Natural killer cell (primary cell): ENCODE measurements around the gene PRSS58. TPM values are rescaled to one million over a fixed set of nuclear protein-coding genes. Genes with fewer than 3 reads are reported as not detected.

Experiments used
- ATAC-seq, 3 donors: fragments of 150-1000 bp in 2 of 3; fragments of 200-7000 bp in 1 of 3; cut with Tn5 transposase; 1 replicate in 1 of 3; 2 replicates in 2 of 3; pipeline ENCODE4 v1.10.0; 2021; ENCODE audit warnings: mild to moderate bottlenecking in 2 of 3, moderate library complexity in 2 of 3
- DNase-seq, 2 donors: peaks; one replicate each; pipeline versions ENCODE4 v3.0.0 to v3.0.0-alpha.2; 2013 to 2021; ENCODE audit warnings: mixed read lengths in 1 of 2
- H3K27ac ChIP-seq: one replicate; pipeline ENCODE4 v1.5.1; 2013; ENCODE audit warnings: mild to moderate bottlenecking, low read length
- H3K27me3 ChIP-seq: one replicate; pipeline ENCODE4 v1.6.1; 2013; ENCODE audit warnings: low read length; ENCODE audit not compliant: control insufficient read depth, insufficient read depth
- H3K36me3 ChIP-seq: one replicate; pipeline ENCODE4 v1.6.1; 2013; ENCODE audit warnings: low read length; ENCODE audit not compliant: control insufficient read depth, insufficient read depth
- H3K4me1 ChIP-seq: one replicate; pipeline ENCODE4 v1.6.1; 2013; ENCODE audit warnings: low read length; ENCODE audit not compliant: control insufficient read depth, insufficient read depth
- H3K4me3 ChIP-seq: one replicate; pipeline ENCODE4 v1.5.1; 2013; ENCODE audit warnings: low read length
- H3K9me3 ChIP-seq: one replicate; pipeline ENCODE4 v1.6.1; 2013; ENCODE audit warnings: low read length; ENCODE audit not compliant: control insufficient read depth, insufficient read depth
- H3K27ac Mint-ChIP-seq, 2 donors: one replicate each; pipeline ENCODE4 v1.8.0; 2022; ENCODE audit warnings: mild to moderate bottlenecking in 2 of 2, mixed read lengths in 2 of 2, moderate library complexity in 1 of 2
- H3K27me3 Mint-ChIP-seq, 2 donors: one replicate each; pipeline ENCODE4 v1.8.0; 2022; ENCODE audit warnings: low read depth in 2 of 2, mixed read lengths in 2 of 2
- H3K36me3 Mint-ChIP-seq: one replicate; pipeline ENCODE4 v1.8.0; 2022; ENCODE audit warnings: mixed read lengths
- H3K4me1 Mint-ChIP-seq, 2 donors: one replicate each; pipeline ENCODE4 v1.8.0; 2022; ENCODE audit warnings: mixed read lengths in 2 of 2
- H3K4me3 Mint-ChIP-seq: one replicate; pipeline ENCODE4 v1.8.0; 2022; ENCODE audit warnings: mild to moderate bottlenecking, moderate library complexity, mixed read lengths
- H3K9me3 Mint-ChIP-seq, 2 donors: one replicate each; pipeline ENCODE4 v1.8.0; 2022; ENCODE audit warnings: mixed read lengths in 2 of 2
- WGBS: methylation state at CpG from one replicate; pipeline ENCODE4 v1.1.7; 2013; ENCODE audit warnings: missing lambda C conversion rate; ENCODE audit not compliant: insufficient coverage; 5-methylcytosine and 5-hydroxymethylcytosine counted together
- intact Hi-C: fragments of 100-400 bp; cut with micrococcal nuclease; formaldehyde crosslinking; loops from one replicate; pipeline ENCODE4 v1.14.2; 2022
- total RNA-seq, 4 donors: library from RNA; stranded (reverse); fragments of 120-200 nt in 1 of 4; gene quantifications; one replicate each; pipeline versions ENCODE4 v1.2.3 to v1.2.4, GENCODE V29; 2013 to 2022
- TF ChIP-seq, protein P1 (sequence below): fragments of 200-600 bp; IDR thresholded peaks from one replicate; pipeline ENCODE4 v1.8.0; 2022; ENCODE audit warnings: antibody characterized with exemption

The PRSS58 gene
- total RNA-seq, 3 donors from 2014 or later (not counting 1 experiment from before 2014, with no cell fraction given), result not detected

DNA sequence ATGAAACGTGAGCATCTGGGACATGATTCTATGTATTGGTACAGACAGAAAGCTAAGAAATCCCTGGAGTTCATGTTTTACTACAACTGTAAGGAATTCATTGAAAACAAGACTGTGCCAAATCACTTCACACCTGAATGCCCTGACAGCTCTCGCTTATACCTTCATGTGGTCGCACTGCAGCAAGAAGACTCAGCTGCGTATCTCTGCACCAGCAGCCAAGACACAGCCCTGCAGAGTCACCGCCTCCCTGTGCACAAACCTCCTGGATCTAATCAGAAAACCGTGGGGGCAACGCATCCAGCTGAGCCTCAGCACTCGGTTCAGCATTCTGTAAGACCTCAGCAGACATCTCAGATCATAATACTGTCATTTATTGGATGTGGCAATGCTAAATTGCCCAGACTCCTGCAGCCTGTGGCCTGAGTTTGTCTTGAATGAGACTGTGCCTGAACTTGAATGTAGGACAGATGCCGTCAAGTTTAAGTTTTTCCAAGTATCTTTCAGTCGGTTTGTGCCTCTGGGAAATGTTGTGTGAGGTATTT lies 41.5 kb upstream of the PRSS58 start:
- H3K4me3 Mint-ChIP-seq, result no peak overlapping the region
- TF ChIP-seq, protein P1, sequence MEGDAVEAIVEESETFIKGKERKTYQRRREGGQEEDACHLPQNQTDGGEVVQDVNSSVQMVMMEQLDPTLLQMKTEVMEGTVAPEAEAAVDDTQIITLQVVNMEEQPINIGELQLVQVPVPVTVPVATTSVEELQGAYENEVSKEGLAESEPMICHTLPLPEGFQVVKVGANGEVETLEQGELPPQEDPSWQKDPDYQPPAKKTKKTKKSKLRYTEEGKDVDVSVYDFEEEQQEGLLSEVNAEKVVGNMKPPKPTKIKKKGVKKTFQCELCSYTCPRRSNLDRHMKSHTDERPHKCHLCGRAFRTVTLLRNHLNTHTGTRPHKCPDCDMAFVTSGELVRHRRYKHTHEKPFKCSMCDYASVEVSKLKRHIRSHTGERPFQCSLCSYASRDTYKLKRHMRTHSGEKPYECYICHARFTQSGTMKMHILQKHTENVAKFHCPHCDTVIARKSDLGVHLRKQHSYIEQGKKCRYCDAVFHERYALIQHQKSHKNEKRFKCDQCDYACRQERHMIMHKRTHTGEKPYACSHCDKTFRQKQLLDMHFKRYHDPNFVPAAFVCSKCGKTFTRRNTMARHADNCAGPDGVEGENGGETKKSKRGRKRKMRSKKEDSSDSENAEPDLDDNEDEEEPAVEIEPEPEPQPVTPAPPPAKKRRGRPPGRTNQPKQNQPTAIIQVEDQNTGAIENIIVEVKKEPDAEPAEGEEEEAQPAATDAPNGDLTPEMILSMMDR, result no peak
- Histone ChIP-seq H3K27me3 (no peaks in the 10 kb centered on the region), H3K27ac (no peak overlapping the region), H3K4me3 (no peak overlapping the region), H3K36me3 (no peaks in the 10 kb centered on the region), H3K9me3 (no peaks in the 10 kb centered on the region), H3K4me1 (no peaks in the 10 kb centered on the region)
- H3K9me3 Mint-ChIP-seq, result no peaks in the 10 kb centered on the region
- peaks cover 27 to 32% of the 10 kb centered on the region in 2 donors for H3K27me3 Mint-ChIP-seq
- intact Hi-C loops, result no loop called here
- DNase-seq (peak in 1 of 2 donors; percentile 28), ATAC-seq (no peak)
- H3K36me3 Mint-ChIP-seq, result no peaks in the 10 kb centered on the region
- H3K27ac Mint-ChIP-seq, result no peak overlapping the region
- 58% methylated on average over 9 of the region's 10 CpGs for WGBS
- peaks cover 9 to 15% of the 10 kb centered on the region in 2 donors for H3K4me1 Mint-ChIP-seq

DNA sequence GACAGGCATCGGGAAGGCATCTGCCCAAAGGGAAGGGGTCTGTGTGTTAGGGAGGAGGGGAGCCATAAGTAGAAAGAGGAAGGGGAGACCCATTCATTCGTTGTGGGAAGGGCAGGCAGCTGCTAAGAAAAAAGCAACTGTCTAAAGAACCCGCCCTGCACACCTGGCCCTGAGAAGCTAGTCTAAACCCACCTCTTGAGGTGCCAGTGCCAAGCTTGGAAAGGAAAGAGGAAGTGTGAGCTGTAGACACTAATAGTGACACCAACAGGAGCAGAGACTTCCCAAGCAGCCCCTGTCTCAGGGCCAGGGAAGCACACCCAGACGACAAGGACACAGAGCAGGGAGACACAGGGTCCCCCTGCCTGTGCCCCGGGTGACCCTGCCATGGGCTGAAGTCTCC lies 40.8 kb upstream of the PRSS58 start:
- H3K4me1 ChIP-seq, result no peaks in the 10 kb centered on the region

DNA sequence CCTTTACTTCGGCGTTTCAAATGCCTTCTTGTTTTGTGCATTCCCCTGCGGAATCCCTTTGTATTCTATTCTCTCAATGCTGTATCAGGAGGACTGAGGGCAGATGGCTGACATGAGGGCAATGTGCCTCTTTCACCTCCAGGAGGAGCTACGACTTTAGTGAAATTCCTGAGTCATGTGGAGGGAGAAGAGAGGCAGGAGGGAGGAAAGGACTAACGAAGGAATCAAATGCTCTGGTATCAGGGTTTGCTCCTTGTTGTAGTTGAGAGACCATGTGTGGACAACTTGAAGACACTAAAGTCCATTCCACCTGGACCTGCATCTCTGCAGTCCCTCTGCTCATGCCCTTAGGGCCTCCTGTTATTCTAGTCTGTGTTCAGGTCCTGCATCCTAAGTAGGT lies 40.2 kb upstream of the PRSS58 start:
- Mint-ChIP-seq H3K27ac (no peak overlapping the region), H3K9me3 (no peaks in the 10 kb centered on the region), H3K27me3 (peaks cover 21 to 36% of the 10 kb centered on the region in 2 donors), H3K4me1 (peaks cover 4 to 9% of the 10 kb centered on the region in 2 donors), H3K36me3 (no peaks in the 10 kb centered on the region), H3K4me3 (no peak overlapping the region)
- no peaks in the 10 kb centered on the region for H3K27me3 ChIP-seq
- H3K4me1 ChIP-seq, result no peaks in the 10 kb centered on the region
- no peaks in the 10 kb centered on the region for H3K36me3 ChIP-seq
- DNase-seq, result peak in 1 of 2 donors; percentile 41
- no peak for ATAC-seq
- H3K4me3 ChIP-seq, result no peak overlapping the region
- TF ChIP-seq, protein P1, result no peak
- H3K27ac ChIP-seq, result no peak overlapping the region
- intact Hi-C loops, result no loop called here
- H3K9me3 ChIP-seq, result no peaks in the 10 kb centered on the region
- 61% methylated on average over 5 of the region's 5 CpGs for WGBS

More for the DNA sequence above, 40.8 kb upstream of the PRSS58 start:
- no peaks in the 10 kb centered on the region for H3K36me3 ChIP-seq
- Mint-ChIP-seq H3K4me3 (no peak overlapping the region), H3K4me1 (peaks cover 7 to 12% of the 10 kb centered on the region in 2 donors), H3K27me3 (peaks cover 24 to 36% of the 10 kb centered on the region in 2 donors), H3K36me3 (no peaks in the 10 kb centered on the region), H3K27ac (no peak overlapping the region), H3K9me3 (no peaks in the 10 kb centered on the region)
- ATAC-seq, result no peak
- no peak overlapping the region for H3K4me3 ChIP-seq
- H3K27me3 ChIP-seq, result no peaks in the 10 kb centered on the region
- 30% methylated on average over 5 of the region's 5 CpGs for WGBS
- DNase-seq, result no peak
- no peak overlapping the region for H3K27ac ChIP-seq
- no peaks in the 10 kb centered on the region for H3K9me3 ChIP-seq
- intact Hi-C loops, result no loop called here
- TF ChIP-seq, protein P1, result no peak

DNA sequence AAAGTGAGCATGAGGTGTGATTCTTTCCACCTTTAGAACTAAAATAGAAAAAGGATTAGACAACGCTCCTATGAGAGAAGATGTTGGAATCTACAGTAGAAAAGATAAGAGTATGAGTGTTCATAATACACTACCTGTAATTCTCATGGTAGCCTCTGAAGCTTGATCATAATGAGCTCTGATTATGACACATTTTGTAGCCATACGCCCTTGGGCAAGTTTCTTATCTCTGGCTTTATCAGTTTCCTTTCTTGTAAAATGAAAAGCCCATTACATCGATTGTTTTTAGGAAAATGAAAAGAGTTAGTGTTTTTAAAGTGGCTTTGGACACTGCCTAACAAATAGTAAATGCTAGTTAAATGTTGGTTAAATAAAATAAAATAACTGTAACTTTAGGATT lies 22.4 kb upstream of the PRSS58 start:
- Histone ChIP-seq H3K4me3 (no peak overlapping the region), H3K27me3 (no peaks in the 10 kb centered on the region), H3K4me1 (no peaks in the 10 kb centered on the region), H3K9me3 (no peaks in the 10 kb centered on the region), H3K27ac (no peak overlapping the region), H3K36me3 (no peaks in the 10 kb centered on the region)
- peaks cover 23 to 61% of the 10 kb centered on the region in 2 donors for H3K27me3 Mint-ChIP-seq
- ATAC-seq (no peak), DNase-seq (no peak)
- no peak overlapping the region for H3K4me3 Mint-ChIP-seq
- TF ChIP-seq, protein P1, result no peak
- intact Hi-C loops, result no loop called here
- no peak overlapping the region for H3K27ac Mint-ChIP-seq
- H3K4me1 Mint-ChIP-seq, result no peaks in the 10 kb centered on the region
- peaks cover 9% of the 10 kb centered on the region for H3K36me3 Mint-ChIP-seq
- peaks cover 5 to 8% of the 10 kb centered on the region in 2 donors for H3K9me3 Mint-ChIP-seq
- 62% methylated on average over 3 of the region's 3 CpGs for WGBS
